Coronary artery (tissue), 2 donors: Measurements from ENCODE around the gene DBNL.
"Not testable (repeated sequence)": the region's sequence is repeated elsewhere in the genome, so short reads cannot be mapped to it uniquely, and the experiment has no call there.

Experiments used
- DNase-seq: peaks from one replicate; pipeline ENCODE4 v3.0.0-alpha.2; 2017; ENCODE audit warnings: low spot score
- H3K27ac ChIP-seq, 2 donors: fragments of 200-600 bp; sonication (generic); one replicate each; pipeline ENCODE4 v1.5.1; 2016 to 2019
- H3K4me3 ChIP-seq: fragments of 200-600 bp; sonication (generic); 2 replicates; pipeline ENCODE4 v1.5.1; 2016; ENCODE audit warnings: mild to moderate bottlenecking, moderate library complexity
- TF ChIP-seq, protein P1 (sequence below): fragments of 200-600 bp; sonication (generic); IDR thresholded peaks from one replicate; pipeline ENCODE4 v1.5.1; 2019; ENCODE audit warnings: antibody characterized with exemption

DBNL gene

GRCh38 chr7:44038961-44039558 lies 5.4 kb upstream of the DBNL start:
- Histone ChIP-seq H3K4me3 (peak overlapping the region; percentile 74), H3K27ac (peak overlapping the region; percentile 52 to 94)
- DNase-seq = peak; percentile 91

DNA sequence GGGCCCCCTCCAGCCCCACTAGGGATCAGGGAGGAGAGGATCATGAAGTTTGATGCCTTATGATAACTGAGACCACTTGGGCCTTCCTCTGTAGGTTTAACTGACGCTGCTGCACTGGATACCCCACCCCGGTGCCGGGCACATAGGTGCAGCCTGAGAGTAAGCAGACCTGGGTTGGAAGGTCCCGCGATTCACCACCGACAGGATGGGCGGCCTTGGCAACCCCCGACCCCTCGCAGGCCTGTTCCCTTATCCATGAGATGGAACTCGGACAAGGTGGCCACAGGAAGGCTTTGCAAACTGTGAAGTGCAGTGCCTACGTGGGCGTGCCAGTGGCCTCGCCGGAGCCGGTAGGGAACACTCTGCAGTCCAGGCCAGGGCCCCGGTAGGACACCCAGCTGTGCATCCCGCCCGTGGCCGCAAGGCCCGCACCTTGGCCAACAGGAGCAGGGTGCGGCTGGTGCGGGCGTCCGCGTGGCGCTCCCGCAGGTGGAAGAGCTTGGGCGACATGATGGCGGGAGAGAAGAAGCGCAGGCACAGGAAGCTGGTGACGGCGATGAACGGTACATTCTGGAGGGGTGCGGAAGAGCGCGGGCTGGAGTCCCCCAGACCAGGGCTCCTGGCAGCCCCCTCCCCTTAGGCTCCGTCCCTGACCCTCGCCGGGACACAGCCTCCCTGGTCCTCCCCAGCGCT lies 4.6 kb upstream of the DBNL start:
- Histone ChIP-seq H3K27ac (peak overlapping the region in 1 of 2 donors; percentile 65), H3K4me3 (peak overlapping the region; percentile 70)
- DNase-seq = not testable (repeated sequence)

GRCh38 chr7:44040493-44040891 lies 4.0 kb upstream of the DBNL start:
- Histone ChIP-seq H3K4me3 (peak overlapping the region; percentile 70), H3K27ac (peak overlapping the region in 1 of 2 donors; percentile 60)
- DNase-seq = not testable (repeated sequence)

DNA sequence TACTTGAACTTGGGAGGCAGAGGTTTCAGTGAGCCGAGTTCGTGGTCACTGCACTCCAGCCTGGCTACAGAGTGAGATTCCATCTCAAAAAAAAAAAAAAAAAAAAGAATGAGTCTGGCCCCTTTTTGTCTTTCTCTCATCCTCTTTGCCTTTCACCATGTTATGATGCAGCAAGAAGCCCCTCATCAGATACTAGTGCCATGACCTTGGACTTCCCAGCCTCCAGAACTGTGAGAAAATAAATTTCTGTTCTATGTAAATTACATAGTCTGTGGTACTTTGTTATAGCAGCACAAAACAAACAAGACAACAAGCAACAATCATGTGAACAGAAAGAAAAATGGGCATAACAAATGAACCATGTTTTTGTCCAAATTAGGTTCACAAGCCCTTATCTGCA lies 2.3 kb upstream of the DBNL start:
- no peak overlapping the region for H3K27ac ChIP-seq
- no peak for DNase-seq
- TF ChIP-seq, protein P1, sequence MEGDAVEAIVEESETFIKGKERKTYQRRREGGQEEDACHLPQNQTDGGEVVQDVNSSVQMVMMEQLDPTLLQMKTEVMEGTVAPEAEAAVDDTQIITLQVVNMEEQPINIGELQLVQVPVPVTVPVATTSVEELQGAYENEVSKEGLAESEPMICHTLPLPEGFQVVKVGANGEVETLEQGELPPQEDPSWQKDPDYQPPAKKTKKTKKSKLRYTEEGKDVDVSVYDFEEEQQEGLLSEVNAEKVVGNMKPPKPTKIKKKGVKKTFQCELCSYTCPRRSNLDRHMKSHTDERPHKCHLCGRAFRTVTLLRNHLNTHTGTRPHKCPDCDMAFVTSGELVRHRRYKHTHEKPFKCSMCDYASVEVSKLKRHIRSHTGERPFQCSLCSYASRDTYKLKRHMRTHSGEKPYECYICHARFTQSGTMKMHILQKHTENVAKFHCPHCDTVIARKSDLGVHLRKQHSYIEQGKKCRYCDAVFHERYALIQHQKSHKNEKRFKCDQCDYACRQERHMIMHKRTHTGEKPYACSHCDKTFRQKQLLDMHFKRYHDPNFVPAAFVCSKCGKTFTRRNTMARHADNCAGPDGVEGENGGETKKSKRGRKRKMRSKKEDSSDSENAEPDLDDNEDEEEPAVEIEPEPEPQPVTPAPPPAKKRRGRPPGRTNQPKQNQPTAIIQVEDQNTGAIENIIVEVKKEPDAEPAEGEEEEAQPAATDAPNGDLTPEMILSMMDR = no peak

GRCh38 chr7:44043902-44044301 lies 600 bp upstream of the DBNL start:
- TF ChIP-seq, protein P1 = no peak
- no peak for DNase-seq

More for the DNA sequence above, 2.3 kb upstream of the DBNL start:
- H3K4me3 ChIP-seq = no peak overlapping the region

DNA sequence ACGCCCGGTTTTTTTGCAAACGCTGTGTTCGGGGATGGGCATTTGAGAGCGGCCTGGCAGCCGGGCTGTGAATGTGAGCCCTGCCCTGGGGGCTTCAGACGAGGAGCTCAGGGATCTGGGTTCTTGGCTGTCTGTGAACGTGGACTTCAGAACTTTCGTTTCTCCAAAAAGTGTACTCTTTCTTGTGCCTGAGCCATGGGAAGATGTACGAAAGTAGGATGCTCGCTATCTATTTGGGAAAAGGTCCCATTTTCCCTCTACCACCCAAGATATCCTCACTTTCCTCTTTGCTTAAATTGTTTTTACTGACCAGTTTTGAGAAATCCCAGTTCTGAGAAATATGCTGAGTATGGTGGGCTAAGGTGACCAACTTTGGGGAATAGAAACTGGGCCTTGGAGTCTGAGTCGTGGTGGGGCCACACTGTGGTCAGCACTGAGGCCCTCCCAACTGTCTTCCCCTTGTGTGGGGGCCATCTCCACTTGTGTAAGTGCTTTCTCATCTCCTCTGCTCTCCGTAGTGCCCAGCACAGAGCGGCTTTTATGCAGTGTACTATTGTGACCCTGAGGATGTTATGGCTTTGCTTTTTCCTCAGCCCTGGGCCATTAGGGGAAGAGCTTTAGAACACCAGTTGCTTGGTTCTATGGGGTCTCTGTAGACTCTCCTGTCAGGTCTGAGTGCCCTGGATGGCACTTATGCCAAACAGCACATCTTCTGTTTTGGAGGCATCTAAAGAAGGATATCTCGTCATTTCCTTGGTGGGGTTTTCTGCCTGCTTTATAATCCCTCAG lies 918 bp downstream of the DBNL start:
- DNase-seq = no peak
- H3K4me3 ChIP-seq = peak overlapping the region; percentile 90
- peak overlapping the region; percentile 81 to 94 for H3K27ac ChIP-seq
- TF ChIP-seq, protein P1 = no peak

More at GRCh38 chr7:44043902-44044301, 600 bp upstream of the DBNL start:
- H3K27ac ChIP-seq = peak overlapping the region; percentile 81 to 94
- peak overlapping the region; percentile 90 for H3K4me3 ChIP-seq

DNA sequence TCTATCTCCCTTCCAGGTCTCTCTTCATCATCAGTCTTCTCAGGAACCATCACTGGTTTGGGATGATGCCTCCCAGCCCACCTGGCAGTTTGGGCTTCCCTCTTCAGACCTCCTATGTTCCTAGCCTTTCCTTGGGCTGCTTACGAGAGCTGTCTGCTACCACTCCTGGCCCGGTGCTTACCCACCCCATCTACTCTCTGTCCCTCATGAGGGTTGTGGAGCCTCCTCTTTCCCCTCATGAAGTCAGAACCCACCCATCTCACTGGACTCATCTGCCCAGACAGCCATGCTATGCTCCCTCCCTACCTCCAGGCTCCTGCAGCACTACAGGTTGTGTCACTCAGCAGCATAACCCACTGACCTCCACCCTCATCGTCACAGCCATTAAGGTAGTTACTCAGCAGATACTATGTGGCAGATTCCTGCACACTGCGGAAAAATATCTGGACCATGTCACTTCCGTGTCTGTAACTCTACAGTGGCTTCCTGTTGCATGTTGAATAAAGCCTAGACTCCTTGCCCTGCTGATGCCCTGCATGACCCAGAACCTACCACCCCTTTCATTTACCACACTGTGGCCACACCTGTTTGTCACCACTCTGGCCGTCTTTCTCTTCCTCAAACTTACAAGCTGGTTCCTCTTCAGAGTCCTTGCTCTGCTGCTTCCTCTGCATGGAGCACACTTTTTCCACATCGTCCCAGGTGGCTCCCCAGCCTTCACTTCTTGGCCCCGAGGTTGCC lies 2.0 kb downstream of the DBNL start:
- peak; percentile 69 for DNase-seq
- Histone ChIP-seq H3K4me3 (peak overlapping the region; percentile 90), H3K27ac (peak overlapping the region in 1 of 2 donors; percentile 38)
- TF ChIP-seq, protein P1 = no peak

DNA sequence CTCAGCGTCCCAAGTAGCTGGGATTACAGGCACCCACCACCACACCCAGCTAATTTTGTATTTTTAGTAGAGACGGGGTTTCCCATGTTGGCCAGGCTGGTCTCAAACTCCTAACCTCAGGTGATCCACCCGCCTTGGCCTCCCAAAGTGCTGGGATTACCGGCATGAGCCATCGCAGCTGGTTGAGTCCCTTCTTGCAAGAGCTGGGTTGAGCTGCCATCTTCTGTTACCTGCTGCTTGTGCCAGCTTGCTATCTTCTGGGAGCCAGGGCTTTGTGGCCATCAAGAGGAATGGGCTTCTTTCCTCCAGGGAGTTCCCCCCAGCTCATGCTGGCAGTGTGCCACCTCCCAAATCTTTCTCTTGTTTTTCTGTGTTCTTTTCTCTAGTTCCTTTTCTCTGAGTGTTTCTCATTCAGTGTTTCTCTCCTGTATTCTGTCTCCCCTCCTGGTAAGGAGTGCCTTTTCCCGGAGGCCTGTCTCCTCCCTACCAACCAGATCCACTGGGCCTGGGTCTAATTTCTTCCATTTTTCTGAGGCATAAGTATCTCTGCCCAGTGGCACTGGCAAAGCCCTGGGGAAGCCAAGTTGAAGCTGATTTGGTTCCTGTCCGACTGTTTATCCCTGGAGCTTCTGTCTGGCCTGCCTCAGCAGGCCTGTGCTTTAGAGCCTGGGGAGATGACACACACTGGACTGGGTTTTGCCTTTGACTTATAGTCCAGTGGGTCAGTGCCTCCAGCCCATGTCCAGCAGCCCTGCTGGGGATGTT lies 3.7 kb downstream of the DBNL start:
- H3K4me3 ChIP-seq = no peak overlapping the region
- H3K27ac ChIP-seq = no peak overlapping the region
- peak; percentile 63 for DNase-seq
- TF ChIP-seq, protein P1 = no peak
